ENCODE measurements around the gene FMOD.
A peak's percentile ranks its signal among the peaks of the same experiment; 100 is the strongest.

The FMOD gene

DNA sequence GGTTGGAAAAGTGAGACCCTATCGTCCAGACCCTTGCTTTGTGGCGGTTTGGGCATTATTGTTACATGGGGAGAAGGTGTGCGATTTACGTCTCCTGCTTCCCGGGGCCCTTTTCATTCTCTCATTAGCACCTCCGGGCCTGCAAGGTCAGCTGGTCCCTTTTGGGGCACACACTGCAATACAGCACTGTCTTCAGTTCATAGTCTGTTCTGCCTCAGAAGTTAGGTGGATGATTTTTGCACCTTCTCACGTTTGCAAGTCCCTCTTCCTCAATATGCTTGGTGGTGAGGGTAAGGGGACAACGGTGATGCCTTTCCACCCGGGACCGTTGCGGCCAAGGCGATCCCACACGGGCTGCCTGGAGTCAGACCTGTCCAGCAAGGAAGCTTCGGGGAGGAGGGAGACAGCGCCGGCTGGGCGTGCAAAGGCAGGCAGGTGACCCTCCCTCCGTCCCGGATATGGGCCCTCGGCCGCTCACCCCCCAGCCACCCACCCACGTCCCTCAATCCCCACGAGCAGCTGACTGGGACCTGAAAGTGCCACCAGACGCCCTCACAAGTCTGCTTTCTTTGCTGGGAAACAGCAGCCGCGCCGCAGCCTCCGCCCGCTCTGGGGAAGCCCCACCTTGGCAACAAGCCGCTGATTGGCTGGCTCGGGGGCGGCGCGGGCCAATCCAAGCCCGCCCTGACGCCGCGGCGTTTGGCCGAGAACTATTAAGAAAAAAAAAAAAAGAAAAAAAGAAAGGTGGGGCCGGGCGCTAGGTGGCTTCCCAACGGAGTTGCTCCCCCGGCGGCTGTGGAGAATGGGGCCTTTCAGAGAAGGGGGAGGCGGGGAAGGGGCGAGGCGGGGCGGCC, 23.9 kb downstream of the FMOD start:
- H3K9me3 ChIP-seq (ENCODE audit: low read depth, low read length) = no peaks in the 10 kb centered on the region
- no peak for DNase-seq (ENCODE audit: low read depth, low spot score)
- peak overlapping the region; percentile 36; the same call in 1 of the 2 replicates for H3K27ac ChIP-seq
- TF ChIP-seq POLR2AphosphoS5 (IDR thresholded peaks at IDR 0.05; ENCODE audit: borderline replicate concordance, low read depth, low read length) (peak; percentile 59; the same call in 1 of the 2 replicates), FOXP2 (optimal IDR thresholded peaks at IDR 0.05; ENCODE audit: control extremely low read depth, extremely low read length, insufficient read depth) (no peak)
- peak overlapping the region; percentile 69 for H3K9ac ChIP-seq (ENCODE audit: insufficient read length)
- H3K36me3 ChIP-seq (ENCODE audit: insufficient read depth, low read length) = no peaks in the 10 kb centered on the region
- H3K4me3 ChIP-seq = peak overlapping the region; percentile 84

DNA sequence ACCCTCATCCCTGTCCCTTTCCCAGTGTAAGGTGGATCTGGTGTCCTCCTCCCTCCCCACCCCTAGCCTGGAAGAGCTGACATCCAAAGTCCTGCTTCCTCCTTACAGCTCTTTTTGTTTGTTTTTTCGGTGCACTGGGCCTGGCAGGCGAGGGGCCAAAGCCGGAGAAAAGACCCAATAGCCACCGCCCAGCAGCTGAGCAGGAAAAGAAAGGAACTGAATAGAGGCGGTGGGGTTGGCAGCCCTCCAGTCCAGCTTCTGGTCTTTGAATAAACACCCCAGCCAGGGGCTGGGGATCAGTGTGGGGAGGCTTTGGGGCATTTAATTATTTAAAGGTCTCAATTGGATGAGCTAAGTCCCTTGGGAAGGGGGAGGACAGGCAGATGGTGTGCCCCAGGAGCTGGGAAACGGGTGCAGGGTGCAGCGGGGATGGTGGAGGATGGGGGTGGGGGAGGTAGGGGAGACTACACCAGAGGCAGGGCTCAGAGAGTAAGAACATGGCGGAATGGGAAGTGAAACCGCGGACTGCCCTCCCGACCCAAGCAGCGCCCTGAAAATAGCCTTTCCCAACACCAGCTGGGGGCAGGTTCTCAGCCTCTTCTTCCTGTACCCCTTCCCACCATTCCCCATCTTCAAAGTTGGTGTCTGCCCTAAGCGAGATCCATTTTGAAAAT, 25.4 kb downstream of the FMOD start:
- no peaks in the 10 kb centered on the region for H3K9me3 ChIP-seq (ENCODE audit: low read depth, low read length)
- DNase-seq (ENCODE audit: low read depth, low spot score) = no peak
- H3K9ac ChIP-seq (ENCODE audit: insufficient read length) = no peak overlapping the region
- TF ChIP-seq POLR2AphosphoS5 (IDR thresholded peaks at IDR 0.05; ENCODE audit: borderline replicate concordance, low read depth, low read length) (no peak), FOXP2 (optimal IDR thresholded peaks at IDR 0.05; ENCODE audit: control extremely low read depth, extremely low read length, insufficient read depth) (no peak), EZH2 (IDR thresholded peaks at IDR 0.05) (no peak)
- H3K36me3 ChIP-seq (ENCODE audit: insufficient read depth, low read length) = no peaks in the 10 kb centered on the region
- H3K4me3 ChIP-seq = no peak overlapping the region
- H3K27ac ChIP-seq = no peak overlapping the region

DNA sequence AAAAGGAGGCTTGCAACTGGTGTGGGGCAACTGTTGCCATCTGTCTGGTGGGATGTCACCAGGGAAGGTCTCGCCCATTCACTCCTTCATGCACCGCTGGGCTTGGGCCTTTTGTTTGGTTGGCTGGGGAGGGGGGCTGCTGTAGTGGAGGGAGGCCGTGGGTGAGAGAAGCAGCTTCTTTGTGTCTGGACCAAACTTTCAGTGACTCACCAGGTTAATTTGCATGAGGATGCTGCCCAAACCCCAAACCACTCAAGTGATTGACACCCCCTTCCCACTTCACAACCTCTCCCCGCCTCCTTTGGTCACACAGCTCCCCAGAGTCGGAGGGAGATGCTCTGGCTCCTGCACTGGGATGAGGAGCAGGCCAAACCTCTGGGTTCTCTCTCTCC, 25.9 kb downstream of the FMOD start:
- H3K36me3 ChIP-seq (ENCODE audit: insufficient read depth, low read length) = no peaks in the 10 kb centered on the region
- H3K4me3 ChIP-seq = no peak overlapping the region
- TF ChIP-seq POLR2AphosphoS5 (IDR thresholded peaks at IDR 0.05; ENCODE audit: borderline replicate concordance, low read depth, low read length) (no peak), EZH2 (IDR thresholded peaks at IDR 0.05) (no peak), FOXP2 (optimal IDR thresholded peaks at IDR 0.05; ENCODE audit: control extremely low read depth, extremely low read length, insufficient read depth) (no peak)
- H3K27ac ChIP-seq = no peak overlapping the region
- DNase-seq (ENCODE audit: low read depth, low spot score) = no peak
- H3K9ac ChIP-seq (ENCODE audit: insufficient read length) = no peak overlapping the region
- no peaks in the 10 kb centered on the region for H3K9me3 ChIP-seq (ENCODE audit: low read depth, low read length)

DNA sequence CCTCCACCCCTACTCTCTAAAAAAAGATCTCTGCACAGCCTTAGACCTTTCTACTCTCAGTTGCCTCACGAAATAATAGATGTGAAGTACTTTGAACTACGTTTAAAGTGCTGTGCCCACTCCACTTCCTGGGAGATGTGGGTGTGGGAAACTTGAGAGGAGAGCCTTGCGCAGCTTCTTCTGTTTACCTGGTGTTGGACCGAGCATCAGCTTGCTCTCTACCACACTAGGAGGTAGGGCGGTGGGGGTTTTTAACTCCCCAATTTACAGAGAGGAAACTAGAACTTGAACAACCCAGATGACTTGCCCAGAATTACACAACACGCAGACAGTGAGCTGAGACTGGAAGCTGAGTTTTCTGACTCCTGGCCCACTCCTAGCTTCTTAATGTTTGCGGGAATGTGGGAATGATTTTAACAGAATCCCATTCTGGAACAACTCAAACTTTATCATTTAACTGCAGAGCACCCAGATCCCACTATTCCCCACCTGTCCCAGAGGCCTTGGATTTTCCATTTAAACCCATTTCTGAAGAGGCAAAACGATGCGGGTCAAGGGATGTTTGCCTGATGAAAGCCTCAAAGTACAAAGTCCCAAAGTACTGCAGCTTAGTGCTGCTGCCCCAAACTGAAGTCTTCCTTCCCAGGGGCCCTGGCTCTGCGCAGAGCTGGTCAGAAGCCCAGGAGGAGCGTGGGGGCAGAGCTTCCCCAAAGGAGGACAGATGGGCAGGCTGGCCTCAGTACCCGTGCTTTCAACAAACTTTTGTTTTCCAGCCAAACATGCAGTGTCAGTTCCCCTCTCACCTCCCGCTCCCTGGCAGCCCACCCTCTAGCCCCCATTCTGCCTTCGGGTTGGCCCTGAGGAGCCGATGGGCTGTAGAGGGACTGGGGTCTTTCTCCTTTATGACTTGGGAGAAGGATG, 26.6 kb downstream of the FMOD start:
- H3K4me3 ChIP-seq = no peak overlapping the region
- H3K9me3 ChIP-seq (ENCODE audit: low read depth, low read length) = no peaks in the 10 kb centered on the region
- H3K36me3 ChIP-seq (ENCODE audit: insufficient read depth, low read length) = no peaks in the 10 kb centered on the region
- H3K9ac ChIP-seq (ENCODE audit: insufficient read length) = no peak overlapping the region
- no peak overlapping the region for H3K27ac ChIP-seq
- no peak for DNase-seq (ENCODE audit: low read depth, low spot score)
- TF ChIP-seq EZH2 (IDR thresholded peaks at IDR 0.05) (no peak), FOXP2 (optimal IDR thresholded peaks at IDR 0.05; ENCODE audit: control extremely low read depth, extremely low read length, insufficient read depth) (no peak), POLR2AphosphoS5 (IDR thresholded peaks at IDR 0.05; ENCODE audit: borderline replicate concordance, low read depth, low read length) (no peak)

DNA sequence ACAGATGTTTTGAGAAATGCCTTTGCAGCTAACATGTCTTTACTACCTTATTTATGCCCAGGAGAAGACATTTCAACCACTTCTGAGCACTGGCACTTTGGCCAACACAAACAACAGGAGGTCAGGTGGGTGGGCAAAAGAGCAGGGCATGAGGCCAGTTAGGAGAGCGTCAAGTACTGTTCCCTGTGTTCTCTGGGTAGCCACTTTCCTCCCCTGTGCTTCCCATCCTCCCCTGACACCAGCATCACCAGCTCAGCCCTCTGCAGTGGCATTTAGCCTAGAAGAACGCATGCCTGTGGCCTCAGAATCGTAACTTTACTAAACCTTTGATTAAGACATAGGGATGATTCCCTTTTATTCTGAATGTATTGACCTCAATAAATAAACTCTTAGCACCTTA, 27.3 kb downstream of the FMOD start:
- DNase-seq (ENCODE audit: low read depth, low spot score) = no peak
- no peaks in the 10 kb centered on the region for H3K36me3 ChIP-seq (ENCODE audit: insufficient read depth, low read length)
- no peak overlapping the region for H3K9ac ChIP-seq (ENCODE audit: insufficient read length)
- no peak for TF ChIP-seq FOXP2 (optimal IDR thresholded peaks at IDR 0.05; ENCODE audit: control extremely low read depth, extremely low read length, insufficient read depth)
- no peak for TF ChIP-seq EZH2 (IDR thresholded peaks at IDR 0.05)
- no peak overlapping the region for H3K4me3 ChIP-seq
- no peaks in the 10 kb centered on the region for H3K9me3 ChIP-seq (ENCODE audit: low read depth, low read length)
- no peak overlapping the region for H3K27ac ChIP-seq

DNA sequence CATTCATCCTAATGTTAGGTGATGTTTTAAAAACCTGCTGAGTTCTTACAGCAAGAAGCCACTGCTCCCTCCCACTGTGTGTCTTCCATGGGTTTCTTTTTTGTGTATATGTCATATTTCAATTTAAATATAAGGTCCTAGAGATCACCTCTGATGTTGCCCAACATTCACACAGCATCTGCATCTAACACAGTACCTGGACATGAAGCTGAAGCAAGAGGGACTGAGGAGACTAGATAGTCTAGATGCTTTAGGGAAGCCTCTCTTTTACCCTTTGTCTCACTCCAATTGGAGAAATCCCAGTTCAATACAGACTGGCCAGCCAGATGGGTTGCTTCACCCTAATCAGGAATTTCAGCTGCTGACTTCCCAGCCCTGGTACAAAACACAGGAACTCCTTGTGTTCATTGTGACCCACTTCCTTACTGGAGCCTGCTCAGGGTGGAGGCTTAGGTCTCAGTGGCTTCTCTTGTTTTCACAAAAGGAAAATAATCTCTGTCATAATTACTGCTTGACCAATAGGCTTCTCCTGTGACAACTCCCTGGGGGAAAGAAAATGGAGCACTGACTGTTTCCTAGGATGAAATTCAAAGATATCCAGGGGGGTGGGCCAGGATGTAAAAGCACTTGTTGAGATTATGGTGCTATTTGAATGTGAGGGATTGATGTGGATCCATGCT, 28.3 kb downstream of the FMOD start:
- Histone ChIP-seq H3K4me3 (no peak overlapping the region), H3K36me3 (ENCODE audit: insufficient read depth, low read length) (no peaks in the 10 kb centered on the region), H3K27ac (no peak overlapping the region), H3K9me3 (ENCODE audit: low read depth, low read length) (no peaks in the 10 kb centered on the region), H3K9ac (ENCODE audit: insufficient read length) (no peak overlapping the region)
- TF ChIP-seq FOXP2 (optimal IDR thresholded peaks at IDR 0.05; ENCODE audit: control extremely low read depth, extremely low read length, insufficient read depth) = no peak
- no peak for TF ChIP-seq EZH2 (IDR thresholded peaks at IDR 0.05)
- no peak for TF ChIP-seq POLR2AphosphoS5 (IDR thresholded peaks at IDR 0.05; ENCODE audit: borderline replicate concordance, low read depth, low read length)
- DNase-seq (ENCODE audit: low read depth, low spot score) = no peak

DNA sequence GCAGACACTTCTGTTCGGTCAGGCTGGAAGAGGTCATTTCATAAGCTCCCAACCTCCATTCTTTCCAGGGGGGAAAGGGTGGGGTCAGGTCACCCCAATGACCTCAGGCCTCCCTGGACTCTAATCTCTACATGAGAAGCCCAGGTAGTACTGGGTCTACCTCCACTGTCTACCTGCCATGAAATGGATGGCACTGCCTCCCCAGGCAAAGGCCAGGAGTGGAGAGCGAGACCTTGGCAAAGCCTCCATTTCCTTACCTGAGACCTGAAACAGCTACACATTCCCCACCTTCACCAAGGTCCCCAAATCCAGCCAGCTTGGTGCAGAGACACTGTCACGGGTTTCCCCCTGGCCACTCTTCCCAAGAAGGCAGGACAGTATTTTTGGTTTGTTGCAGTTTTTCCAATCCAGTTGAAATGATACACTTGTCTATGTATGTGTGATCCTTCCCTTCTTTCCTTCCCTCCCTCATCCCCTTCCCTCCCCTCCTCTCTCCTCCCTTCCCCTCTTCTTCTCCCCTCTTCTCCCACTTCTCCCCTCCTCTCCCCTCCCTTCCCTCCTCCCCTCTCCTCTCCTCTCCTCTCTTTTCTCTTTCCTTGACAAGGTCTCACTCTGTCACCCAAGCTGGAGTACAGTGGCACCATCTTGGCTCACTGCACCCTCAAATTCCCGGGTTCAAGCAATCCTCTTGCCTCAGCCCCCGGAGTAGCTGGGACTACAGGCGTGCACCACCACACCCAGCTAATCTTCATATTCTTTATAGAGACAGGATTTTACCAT, 29.5 kb downstream of the FMOD start:
- Histone ChIP-seq H3K27ac (no peak overlapping the region), H3K9me3 (ENCODE audit: low read depth, low read length) (no peaks in the 10 kb centered on the region), H3K36me3 (ENCODE audit: insufficient read depth, low read length) (no peaks in the 10 kb centered on the region), H3K9ac (ENCODE audit: insufficient read length) (no peak overlapping the region), H3K4me3 (no peak overlapping the region)
- no peak for DNase-seq (ENCODE audit: low read depth, low spot score)
- TF ChIP-seq POLR2AphosphoS5 (IDR thresholded peaks at IDR 0.05; ENCODE audit: borderline replicate concordance, low read depth, low read length) (no peak), EZH2 (IDR thresholded peaks at IDR 0.05) (no peak), FOXP2 (optimal IDR thresholded peaks at IDR 0.05; ENCODE audit: control extremely low read depth, extremely low read length, insufficient read depth) (no peak)
